Measurements from ENCODE around the gene DNAJC19.

Gene DNAJC19

DNA sequence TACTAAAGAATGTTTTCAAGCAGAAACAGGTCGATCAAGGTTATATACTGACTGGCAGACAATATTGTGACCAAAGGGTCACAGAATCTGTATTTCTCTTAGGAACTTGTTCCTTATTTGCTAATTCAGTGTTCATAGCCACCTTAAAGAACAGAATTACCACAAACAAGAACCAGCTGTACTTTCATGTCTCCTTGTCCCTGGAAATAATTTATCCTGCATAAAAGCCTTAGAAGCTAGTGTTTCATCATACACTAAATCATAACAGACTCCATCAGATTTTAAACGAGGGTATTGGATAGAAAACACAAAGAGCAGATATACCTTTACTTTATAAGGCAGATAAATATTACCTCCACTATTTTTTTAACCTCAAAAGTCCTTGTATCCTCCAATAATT lies 6.4 kb downstream of the DNAJC19 start:
- CTCF ChIA-PET: interaction anchor here (0.8 to 1.3 kb wide), 2 partner anchors 13 to 19 kb away, joined by 3 to 4 read pairs; no protein-coding TSS in a partner anchor
- TF ChIP-seq, protein P1, sequence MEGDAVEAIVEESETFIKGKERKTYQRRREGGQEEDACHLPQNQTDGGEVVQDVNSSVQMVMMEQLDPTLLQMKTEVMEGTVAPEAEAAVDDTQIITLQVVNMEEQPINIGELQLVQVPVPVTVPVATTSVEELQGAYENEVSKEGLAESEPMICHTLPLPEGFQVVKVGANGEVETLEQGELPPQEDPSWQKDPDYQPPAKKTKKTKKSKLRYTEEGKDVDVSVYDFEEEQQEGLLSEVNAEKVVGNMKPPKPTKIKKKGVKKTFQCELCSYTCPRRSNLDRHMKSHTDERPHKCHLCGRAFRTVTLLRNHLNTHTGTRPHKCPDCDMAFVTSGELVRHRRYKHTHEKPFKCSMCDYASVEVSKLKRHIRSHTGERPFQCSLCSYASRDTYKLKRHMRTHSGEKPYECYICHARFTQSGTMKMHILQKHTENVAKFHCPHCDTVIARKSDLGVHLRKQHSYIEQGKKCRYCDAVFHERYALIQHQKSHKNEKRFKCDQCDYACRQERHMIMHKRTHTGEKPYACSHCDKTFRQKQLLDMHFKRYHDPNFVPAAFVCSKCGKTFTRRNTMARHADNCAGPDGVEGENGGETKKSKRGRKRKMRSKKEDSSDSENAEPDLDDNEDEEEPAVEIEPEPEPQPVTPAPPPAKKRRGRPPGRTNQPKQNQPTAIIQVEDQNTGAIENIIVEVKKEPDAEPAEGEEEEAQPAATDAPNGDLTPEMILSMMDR (IDR thresholded peaks at IDR 0.05; ENCODE audit: control extremely low read depth, extremely low read depth, low read depth, missing control alignments): no peak
- no peak for DNase-seq (ENCODE audit: extremely low spot score)
- POLR2A ChIA-PET: no interaction called here

DNA sequence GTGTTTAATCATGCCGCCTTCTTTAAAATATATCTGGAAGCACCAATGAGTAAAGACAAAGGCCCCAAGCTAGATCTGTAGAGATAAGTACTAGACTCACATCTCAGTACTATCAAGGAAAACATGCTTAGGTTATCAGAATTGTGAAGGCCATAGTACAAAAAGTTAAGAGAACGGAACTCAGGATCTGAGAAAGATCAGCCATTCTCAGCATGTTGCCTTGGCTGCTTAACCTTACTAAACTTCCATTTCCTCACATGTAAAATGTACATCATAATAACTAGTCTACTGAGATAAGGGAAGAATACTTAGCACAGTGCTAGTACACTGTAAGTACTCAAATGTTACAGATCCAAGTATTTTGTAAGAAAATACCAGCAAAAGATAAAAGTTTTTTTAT lies 7.6 kb downstream of the DNAJC19 start:
- ChIA-PET POLR2A (no interaction called here), CTCF (no interaction called here)
- TF ChIP-seq, protein P1 (IDR thresholded peaks at IDR 0.05; ENCODE audit: control extremely low read depth, extremely low read depth, low read depth, missing control alignments): no peak
- DNase-seq (ENCODE audit: extremely low spot score): no peak

DNA sequence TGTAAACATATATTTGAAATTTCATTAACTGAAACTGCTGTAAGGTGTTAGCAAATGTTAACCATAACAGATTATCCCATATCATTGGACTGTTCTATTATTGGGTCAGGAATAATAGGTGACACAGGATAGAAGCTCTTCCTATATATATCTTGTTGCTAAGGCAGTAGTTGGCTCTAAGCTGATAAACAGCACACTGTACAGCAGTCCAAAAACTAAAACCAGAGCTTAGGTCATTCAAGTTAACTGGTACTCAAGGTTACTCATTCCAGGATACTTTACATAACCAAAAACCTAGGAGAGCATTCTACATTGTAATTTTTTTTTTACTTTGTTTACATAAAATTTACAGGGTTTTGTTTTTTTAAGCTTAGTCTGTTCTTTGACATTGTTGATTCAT lies 8.9 kb downstream of the DNAJC19 start:
- TF ChIP-seq, protein P1 (IDR thresholded peaks at IDR 0.05; ENCODE audit: control extremely low read depth, extremely low read depth, low read depth, missing control alignments): no peak
- ChIA-PET POLR2A (no interaction called here), CTCF (interaction anchor here (1.0 kb wide), 1 partner anchor 10 kb away, joined by 4 read pairs; no protein-coding TSS in a partner anchor)
- DNase-seq (ENCODE audit: extremely low spot score): no peak

DNA sequence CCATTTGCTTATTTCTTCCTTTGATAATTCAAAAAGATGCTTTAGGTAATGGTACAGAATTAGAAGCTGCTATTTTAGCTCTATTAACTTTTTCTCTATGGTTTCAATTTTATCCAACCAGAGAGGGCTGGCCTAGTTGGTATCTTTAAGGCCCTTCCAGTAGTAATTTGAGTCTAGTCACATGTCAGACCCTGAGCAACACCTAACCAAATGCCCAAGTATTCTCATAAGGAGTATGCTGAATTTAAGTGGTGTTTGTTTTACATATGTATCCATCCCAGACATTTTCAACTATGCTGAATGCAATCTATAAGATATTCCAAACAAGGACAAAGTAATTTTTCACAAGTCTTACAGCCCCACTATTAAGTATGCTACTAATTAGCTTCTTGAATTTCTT lies 9.6 kb downstream of the DNAJC19 start:
- ChIA-PET CTCF (no interaction called here), POLR2A (interaction anchor here (0.5 kb wide), 1 partner anchor 67 kb away, joined by 5 read pairs; the partner anchor contains the start of gene FXR1)
- TF ChIP-seq, protein P1 (IDR thresholded peaks at IDR 0.05; ENCODE audit: control extremely low read depth, extremely low read depth, low read depth, missing control alignments): no peak
- no peak for DNase-seq (ENCODE audit: extremely low spot score)

DNA sequence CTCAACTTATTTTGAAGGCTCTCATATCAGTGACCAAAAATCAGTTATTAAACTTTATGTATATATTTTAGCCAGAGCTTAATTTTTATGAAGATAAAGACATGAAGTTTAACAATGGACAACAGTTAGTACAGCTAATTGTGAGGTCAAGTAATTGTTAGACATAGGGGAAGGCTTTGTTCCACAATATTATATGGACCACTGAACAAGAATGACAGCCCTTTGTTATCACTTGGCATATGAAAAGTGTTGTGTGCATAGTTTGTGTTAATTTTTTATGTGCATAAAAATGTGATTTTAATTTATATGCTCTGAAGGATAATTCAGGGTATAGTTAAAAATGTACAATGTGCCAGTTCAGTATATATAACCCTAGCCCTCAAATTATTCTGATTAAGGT lies 12.0 kb downstream of the DNAJC19 start:
- TF ChIP-seq, protein P1 (IDR thresholded peaks at IDR 0.05; ENCODE audit: control extremely low read depth, extremely low read depth, low read depth, missing control alignments): no peak
- POLR2A ChIA-PET: no interaction called here
- CTCF ChIA-PET: interaction anchor here (1.3 to 2.0 kb wide), 2 partner anchors 13 to 15 kb away, joined by 5 read pairs; no protein-coding TSS in a partner anchor
- no peak for DNase-seq (ENCODE audit: extremely low spot score)

DNA sequence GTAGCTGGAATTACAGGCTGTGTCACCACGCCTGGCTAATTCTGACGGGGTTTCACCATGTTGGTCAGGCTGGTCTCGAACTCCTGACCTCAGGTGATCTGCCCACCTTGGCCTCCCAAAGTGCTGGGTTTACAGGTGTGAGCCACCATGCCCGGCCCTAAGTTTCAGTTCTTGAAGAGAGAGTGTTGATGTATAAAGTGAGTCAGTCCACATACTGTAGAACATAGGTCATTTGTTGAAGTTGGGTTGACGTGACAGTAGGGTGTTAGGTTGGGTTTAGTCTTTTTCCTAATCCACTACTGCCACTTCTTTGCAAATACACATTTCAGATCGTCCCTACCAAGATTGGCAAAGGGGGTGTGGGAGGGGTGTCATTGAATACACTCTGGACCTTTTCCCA lies 15.2 kb downstream of the DNAJC19 start:
- TF ChIP-seq, protein P1 (IDR thresholded peaks at IDR 0.05; ENCODE audit: control extremely low read depth, extremely low read depth, low read depth, missing control alignments): no peak
- CTCF ChIA-PET: no interaction called here
- POLR2A ChIA-PET: no interaction called here
- no peak for DNase-seq (ENCODE audit: extremely low spot score)

DNA sequence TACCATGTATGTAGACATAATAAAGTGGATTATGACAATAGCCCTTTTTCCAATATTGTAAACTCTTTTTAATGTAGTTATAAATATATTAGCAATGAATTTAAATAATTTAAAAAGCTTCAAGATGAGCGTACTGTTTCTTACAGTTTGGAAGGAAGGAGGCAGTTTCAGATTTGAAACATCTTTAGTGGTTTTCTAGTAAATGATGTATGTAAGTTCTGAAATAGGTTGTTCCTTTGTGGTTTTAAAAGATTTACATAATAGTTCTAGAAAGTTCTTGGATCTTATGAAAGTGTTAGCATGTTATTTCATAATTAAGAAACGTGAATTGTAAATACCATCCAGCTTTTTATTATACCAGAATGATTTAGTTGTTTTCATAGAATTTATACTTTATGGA lies 16.0 kb downstream of the DNAJC19 start:
- ChIA-PET CTCF (no interaction called here), POLR2A (interaction anchor here (0.5 kb wide), 1 partner anchor 787 kb away, joined by 6 read pairs; no protein-coding TSS in a partner anchor)
- DNase-seq (ENCODE audit: extremely low spot score): no peak
- TF ChIP-seq, protein P1 (IDR thresholded peaks at IDR 0.05; ENCODE audit: control extremely low read depth, extremely low read depth, low read depth, missing control alignments): no peak
